Tibial artery (tissue), 4 donors: Measurements from ENCODE around the gene SIM2.

Experiments
- DNase-seq, 2 donors: peaks; one replicate each; pipeline ENCODE4 v3.0.0-alpha.2; 2019
- H3K27ac ChIP-seq, 2 donors: fragments of 200-600 bp; sonication (generic) in 1 of 2; 1 replicate in 1 of 2; 2 replicates in 1 of 2; pipeline ENCODE4 v1.5.1; 2018 to 2019; ENCODE audit warnings: mild to moderate bottlenecking in 1 of 2
- H3K27me3 ChIP-seq, 2 donors: fragments of 200-600 bp; sonication (generic) in 1 of 2; one replicate each; pipeline versions ENCODE4 v1.5.1 to v1.6.0; 2016 to 2019
- H3K36me3 ChIP-seq, 3 donors: fragments of 200-600 bp; sonication (generic) in 2 of 3; one replicate each; pipeline ENCODE4 v1.5.1; 2016 to 2019; ENCODE audit warnings: mild to moderate bottlenecking in 2 of 3
- H3K4me1 ChIP-seq, 4 donors: fragments of 200-600 bp; sonication (generic) in 2 of 4; 1 replicate in 3 of 4; 2 replicates in 1 of 4; pipeline ENCODE4 v1.5.1; 2016 to 2019
- H3K4me3 ChIP-seq, 2 donors: fragments of 200-600 bp; sonication (generic) in 1 of 2; 1 replicate in 1 of 2; 2 replicates in 1 of 2; pipeline ENCODE4 v1.5.1; 2018 to 2019; ENCODE audit warnings: mild to moderate bottlenecking in 2 of 2
- H3K9me3 ChIP-seq, 3 donors: fragments of 200-600 bp; sonication (generic) in 1 of 3; one replicate each; pipeline ENCODE4 v1.5.1; 2016 to 2019
- CTCF ChIP-seq, 2 experiments: fragments of 200-600 bp in 1 of 2; fragments of 450-650 bp in 1 of 2; IDR thresholded peaks; one replicate each; pipeline ENCODE4 v1.5.1; 2017 to 2019; ENCODE audit warnings: antibody characterized with exemption in 2 of 2, mild to moderate bottlenecking in 1 of 2, moderate library complexity in 1 of 2
- intact Hi-C: fragments of 100-400 bp; cut with DNase I; formaldehyde crosslinking; loops from one replicate; pipeline ENCODE4 v1.15.0; 2023; ENCODE audit warnings: low total_unique reads

SIM2 gene

GRCh38 chr21:36658926-36659325, 40.0 kb upstream of the SIM2 start:
- Histone ChIP-seq H3K4me3 (no peak overlapping the region), H3K36me3 (no peaks in the 10 kb centered on the region), H3K27ac (no peak overlapping the region), H3K27me3 (peaks cover 0 to 47% of the 10 kb centered on the region in 2 donors), H3K4me1 (no peaks in the 10 kb centered on the region), H3K9me3 (no peaks in the 10 kb centered on the region)
- TF ChIP-seq CTCF (IDR thresholded peaks at IDR 0.05), result no peak
- intact Hi-C loops, result no loop called here
- DNase-seq, result no peak

GRCh38 chr21:36661511-36662309, 37.2 kb upstream of the SIM2 start:
- Histone ChIP-seq H3K27ac (no peak overlapping the region), H3K27me3 (peaks cover 0 to 56% of the 10 kb centered on the region in 2 donors), H3K9me3 (no peaks in the 10 kb centered on the region), H3K4me3 (no peak overlapping the region), H3K36me3 (no peaks in the 10 kb centered on the region), H3K4me1 (no peaks in the 10 kb centered on the region)
- intact Hi-C loops, result no loop called here
- no peak for TF ChIP-seq CTCF (IDR thresholded peaks at IDR 0.05)
- DNase-seq, result no peak

- Histone ChIP-seq H3K4me3 (no peak overlapping the region), H3K27me3 (peaks cover 0 to 67% of the 10 kb centered on the region in 2 donors), H3K9me3 (no peaks in the 10 kb centered on the region), H3K27ac (no peak overlapping the region), H3K4me1 (no peaks in the 10 kb centered on the region), H3K36me3 (no peaks in the 10 kb centered on the region)
- no peak for DNase-seq
- intact Hi-C loops, result no loop called here
- TF ChIP-seq CTCF (IDR thresholded peaks at IDR 0.05), result no peak
Observed at GRCh38 chr21:36663033-36663855, 35.7 kb upstream of the SIM2 start.

- H3K27me3 ChIP-seq, result peaks cover 0 to 70% of the 10 kb centered on the region in 2 donors
Observed at GRCh38 chr21:36664662-36664990, 34.3 kb upstream of the SIM2 start.

GRCh38 chr21:36665806-36666205, 33.1 kb upstream of the SIM2 start:
- Histone ChIP-seq H3K27ac (no peak overlapping the region), H3K27me3 (peaks cover 0 to 63% of the 10 kb centered on the region in 2 donors), H3K9me3 (no peaks in the 10 kb centered on the region), H3K4me3 (no peak overlapping the region), H3K4me1 (no peaks in the 10 kb centered on the region), H3K36me3 (no peaks in the 10 kb centered on the region)
- no peak for TF ChIP-seq CTCF (IDR thresholded peaks at IDR 0.05)
- intact Hi-C loops, result no loop called here
- no peak for DNase-seq

More at GRCh38 chr21:36664662-36664990, 34.3 kb upstream of the SIM2 start:
- H3K4me1 ChIP-seq, result no peaks in the 10 kb centered on the region
- TF ChIP-seq CTCF (IDR thresholded peaks at IDR 0.05), result no peak
- no peaks in the 10 kb centered on the region for H3K36me3 ChIP-seq
- no peak overlapping the region for H3K27ac ChIP-seq
- intact Hi-C loops, result no loop called here
- H3K9me3 ChIP-seq, result no peaks in the 10 kb centered on the region
- no peak for DNase-seq
- no peak overlapping the region for H3K4me3 ChIP-seq
